K562 (cell line): ENCODE data around the gene RXFP1. TPM values are rescaled to one million over a fixed set of nuclear protein-coding genes. Genes with fewer than 3 reads are reported as not detected.

Experiments
- ATAC-seq: fragments of 200-7000 bp; cut with Tn5 transposase; 3 replicates; pipeline ENCODE4 v1.9.1; 2020; ENCODE audit warnings: moderate library complexity
- BruUV-seq: library from RNA; stranded (reverse); fragments of 400-500 nt; replicated peaks from 2 replicates; lab custom pipeline; 2021; lab: Mats Ljungman, UMichigan
- CTCF ChIA-PET: fragments of 300-600 bp; formaldehyde crosslinking; extraction: SDS; loops from one replicate; lab custom pipeline; 2021; ENCODE audit warnings: low intra/inter-chr PET ratio; lab: Yijun Ruan, JAX
- POLR2A ChIA-PET: fragments of 300-600, 350-650 bp; sonication (Branson Sonifier 250); formaldehyde crosslinking; extraction: SDS; loops from one replicate; lab custom pipeline; 2021; ENCODE audit warnings: antibody characterized with exemption, inconsistent platforms; lab: Yijun Ruan, JAX
- DNase-seq, 4 experiments: peaks; one replicate each; pipeline versions ENCODE4 v3.0.0 to v3.0.0-alpha.2; 2011 to 2018; ENCODE audit warnings: low spot score in 3 of 4, mixed read lengths in 3 of 4; ENCODE audit errors: extremely low read depth in 1 of 4
- FAIRE-seq: peaks from 2 replicates; lab custom pipeline; 2011; peaks lifted over from hg19 to GRCh38; lab: Jason Lieb, UNC
- H2AFZ ChIP-seq: 2 replicates; pipeline ENCODE4 v1.6.0; 2011; ENCODE audit warnings: low read depth, low read length, control low read depth, inconsistent platforms
- H3K27ac ChIP-seq: fragments of 200-600 bp; 3 replicates; pipeline ENCODE4 v1.8.0; 2011; ENCODE audit warnings: low read depth, mild to moderate bottlenecking, control low read depth, inconsistent platforms, low read length, moderate library complexity, mixed read lengths; ENCODE audit errors: extremely low read depth
- H3K27me3 ChIP-seq, 2 experiments: fragments of 300-600 bp in 1 of 2; 2 replicates in 1 of 2; 3 replicates in 1 of 2; pipeline versions ENCODE4 v1.6.0 to v1.8.0; 2011; ENCODE audit warnings: inconsistent platforms in 2 of 2, low read length in 2 of 2, mild to moderate bottlenecking in 1 of 2, mixed read lengths in 1 of 2, moderate library complexity in 1 of 2; ENCODE audit not compliant: control insufficient read depth in 2 of 2, insufficient read depth in 2 of 2
- H3K36me3 ChIP-seq: fragments of 300-600 bp; 3 replicates; pipeline ENCODE4 v1.8.0; 2011; ENCODE audit warnings: mild to moderate bottlenecking, low read length, inconsistent platforms; ENCODE audit not compliant: control insufficient read depth, insufficient read depth
- H3K4me1 ChIP-seq, 2 experiments: fragments of 200-600 bp in 1 of 2; replicated peaks in 1 of 2; 2 replicates in 1 of 2; 3 replicates in 1 of 2; pipeline versions ENCODE4 v1.5.1 to v1.8.0; 2011; ENCODE audit warnings: inconsistent platforms in 2 of 2, low read length in 2 of 2, mild to moderate bottlenecking in 1 of 2, mixed read lengths in 1 of 2, moderate library complexity in 1 of 2; ENCODE audit not compliant: control insufficient read depth in 2 of 2, insufficient read depth in 2 of 2
- H3K4me2 ChIP-seq: 2 replicates; pipeline ENCODE4 v1.6.1; 2011; ENCODE audit warnings: low read length, control low read depth, inconsistent platforms, mixed read lengths; ENCODE audit not compliant: insufficient read depth
- H3K4me3 ChIP-seq: fragments of 200-600 bp; sonication (generic), shearing (Covaris generic); 2 replicates; pipeline ENCODE4 v1.5.1; 2016; ENCODE audit warnings: control low read depth, inconsistent platforms
- H3K79me2 ChIP-seq: fragments of 200-600 bp; 3 replicates; pipeline ENCODE4 v1.8.0; 2011; ENCODE audit warnings: low read length, inconsistent platforms; ENCODE audit not compliant: control insufficient read depth, insufficient read depth
- H3K9ac ChIP-seq, 2 experiments: 2 replicates each; pipeline versions ENCODE4 v1.6.0 to v1.6.1; 2011; ENCODE audit warnings: low read depth in 2 of 2, low read length in 2 of 2, control low read depth in 1 of 2, inconsistent platforms in 1 of 2, mild to moderate bottlenecking in 1 of 2, mixed read lengths in 1 of 2; ENCODE audit not compliant: insufficient read depth in 1 of 2
- H3K9me1 ChIP-seq: one replicate; pipeline ENCODE4 v1.6.0; 2011; ENCODE audit warnings: inconsistent platforms, mild to moderate bottlenecking, low read length, moderate library complexity; ENCODE audit not compliant: control insufficient read depth, insufficient read depth
- H3K9me3 ChIP-seq: replicated peaks from 2 replicates; pipeline ENCODE4 v1.5.1; 2011; ENCODE audit warnings: low read depth, low read length, inconsistent platforms; ENCODE audit not compliant: control insufficient read depth, insufficient read depth
- H4K20me1 ChIP-seq: replicated peaks from 2 replicates; pipeline ENCODE4 v1.6.1; 2011; ENCODE audit warnings: low read length, inconsistent platforms, mixed read lengths; ENCODE audit not compliant: control insufficient read depth, insufficient read depth
- LCOR ChIP-seq: sonication (generic); formaldehyde crosslinking; IDR thresholded peaks from 2 replicates; pipeline ENCODE4 v1.8.0; 2022; ENCODE audit warnings: mild to moderate bottlenecking, missing genetic modification reagents
- RBM22 ChIP-seq: fragments of 200-400 bp; formaldehyde crosslinking; IDR thresholded peaks from 2 replicates; pipeline ENCODE4 v1.6.1; 2018; ENCODE audit warnings: low read length, low read depth; ENCODE audit not compliant: poor library complexity, severe bottlenecking
- SNRNP70 ChIP-seq: fragments of 200-400 bp; formaldehyde crosslinking; optimal IDR thresholded peaks from 2 replicates; pipeline ENCODE3; 2017; ENCODE audit warnings: low read depth, low read length
- ZBED1 ChIP-seq: IDR thresholded peaks from 2 replicates; pipeline ENCODE4 v1.6.1; 2014
- ZNF444 ChIP-seq: fragments of 250-450 bp; sonication (Bioruptor Pico); IDR thresholded peaks from 2 replicates; pipeline ENCODE4 v1.4.0; 2020; ENCODE audit warnings: mild to moderate bottlenecking, moderate library complexity
- ZNF644 ChIP-seq: fragments of 200-800 bp; sonication (Bioruptor generic); IDR thresholded peaks from 2 replicates; pipeline ENCODE4 v1.6.1; 2016; ENCODE audit warnings: low read depth, missing genetic modification characterization, missing compliant biosample characterization
- ZNF766 ChIP-seq: fragments of 200-800 bp; sonication (Bioruptor generic); conservative IDR thresholded peaks from 2 replicates; pipeline ENCODE4 v1.6.1; 2016; ENCODE audit warnings: missing genetic modification characterization, missing compliant biosample characterization
- WGBS: fragments of 100-300 bp; shearing (Covaris generic); methylation state at CpG from one replicate; pipeline ENCODE4 v1.1.6; 2016; ENCODE audit warnings: low coverage, mixed read lengths; ENCODE audit not compliant: insufficient coverage; ENCODE audit errors: missing lambda C conversion rate; 5-methylcytosine and 5-hydroxymethylcytosine counted together
- in situ Hi-C: fragments of 300-500 bp; cut with MboI; formaldehyde crosslinking; loops from 4 replicates; pipeline ENCODE4 v1.15.0; 2018; ENCODE audit warnings: inconsistent platforms, mixed read lengths
- intact Hi-C: fragments of 100-400 bp; cut with micrococcal nuclease; formaldehyde crosslinking; loops from 2 replicates; pipeline ENCODE4 v1.14.2; 2022
- polyA plus RNA-seq, 8 experiments: library from polyadenylated mRNA; depleted of rRNA in 4 of 8; stranded (reverse) in 5 of 8; unstranded in 3 of 8; fragments of >200 nt; fragmentation: Nextera tagmentation in 2 of 8; fragmentation: Illumina TruSeq in 1 of 8; extraction: Ambion mirVana in 2 of 8; extraction: Trizol in 1 of 8; gene quantifications; 2 replicates each; pipeline versions ENCODE4 v1.2.1 to v1.2.3, GENCODE V29; 2011 to 2014; ENCODE audit warnings: inconsistent platforms in 1 of 8, missing spikeins in 1 of 8
- total RNA-seq, 7 experiments: library from RNA; depleted of rRNA in 6 of 7; stranded (reverse); fragments of >200 nt in 6 of 7; fragmentation: Illumina TruSeq in 2 of 7; extraction: Trizol in 2 of 7; gene quantifications; 2 replicates each; pipeline versions ENCODE4 v1.2.1 to v1.2.3, GENCODE V29; 2011 to 2021; ENCODE audit warnings: low replicate concordance in 1 of 7
- TF ChIP-seq, protein P1 (sequence below): fragments of 450-650 bp; IDR thresholded peaks from one replicate; pipeline ENCODE4 v1.6.1; 2018; ENCODE audit warnings: mild to moderate bottlenecking, moderate library complexity; ENCODE audit not compliant: partially characterized antibody
- TF ChIP-seq, protein P2 (sequence below), 2 experiments: fragments of 450-650 bp; conservative IDR thresholded peaks; 2 replicates each; pipeline ENCODE4 v1.6.1; 2017; ENCODE audit warnings: mild to moderate bottlenecking in 2 of 2, moderate library complexity in 2 of 2
- TF ChIP-seq, protein P3 (sequence below): conservative IDR thresholded peaks from 2 replicates; pipeline ENCODE4 v1.6.1; 2011; ENCODE audit warnings: low read depth, mild to moderate bottlenecking, low read length; ENCODE audit not compliant: control insufficient read depth
- TF ChIP-seq, protein P4 (sequence below), 3 experiments: fragments of 200-800 bp in 1 of 3; fragments of 250-450 bp in 1 of 3; fragments of 450-650 bp in 1 of 3; sonication (Bioruptor Pico) in 1 of 3; sonication (Bioruptor generic) in 1 of 3; formaldehyde crosslinking in 1 of 3; IDR thresholded peaks; 2 replicates each; pipeline versions ENCODE4 v1.6.1 to v1.8.0; 2016 to 2022; ENCODE audit warnings: mild to moderate bottlenecking in 2 of 3, missing genetic modification characterization in 2 of 3, missing compliant biosample characterization in 1 of 3, moderate library complexity in 1 of 3
- TF ChIP-seq, protein P5 (sequence below): fragments of 450-650 bp; formaldehyde crosslinking; IDR thresholded peaks from 2 replicates; pipeline ENCODE4 v1.4.0; 2020; ENCODE audit warnings: mild to moderate bottlenecking, mixed read lengths

Gene RXFP1
- total and polyA plus RNA-seq, 9 of the 15 experiments (the other 6 are each of a cell fraction or from before 2014, with no cell fraction given), result 0.03 to 0.06 (median 0.04) TPM; not detected in 6

DNA sequence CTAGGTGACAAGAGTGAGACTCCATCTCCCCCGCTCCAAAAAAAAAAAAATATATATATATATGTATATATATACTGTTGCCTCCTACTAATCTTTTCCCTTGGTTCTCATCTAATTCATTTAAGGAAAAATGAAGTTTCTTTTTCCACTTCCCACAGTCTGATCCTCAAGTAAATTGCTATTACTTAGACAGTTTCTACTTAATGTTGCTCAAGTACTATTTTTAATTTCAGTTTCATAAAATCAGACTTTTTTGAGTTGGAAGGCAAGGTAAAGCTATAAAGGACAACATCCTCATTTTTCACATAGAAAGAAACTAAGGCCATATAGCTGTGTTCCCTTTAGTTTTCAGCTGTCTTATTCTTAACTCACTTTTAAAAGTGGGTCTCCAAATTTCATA lies 5.8 kb downstream of the RXFP1 start:
- Histone ChIP-seq H3K9me3 (no peaks in the 10 kb centered on the region), H3K4me3 (no peak overlapping the region), H3K9ac (no peak overlapping the region), H3K27ac (no peak overlapping the region), H3K36me3 (no peaks in the 10 kb centered on the region), H3K4me2 (no peak overlapping the region), H3K9me1 (no peaks in the 10 kb centered on the region), H4K20me1 (no peaks in the 10 kb centered on the region), H2AFZ (no peak overlapping the region), H3K79me2 (no peaks in the 10 kb centered on the region), H3K27me3 (no peaks in the 10 kb centered on the region; a peak in 1 of 5 replicates), H3K4me1 (no peaks in the 10 kb centered on the region; a peak in 2 of 5 replicates)
- ATAC-seq (no peak), DNase-seq (no peak), FAIRE-seq (no peak)
- ChIA-PET CTCF (no interaction called here), POLR2A (no interaction called here)
- WGBS, result 14% methylated on average over 1 of the region's 1 CpG
- no TSS peak for BruUV-seq
- intact Hi-C loops (no loop called here), in situ Hi-C loops (no loop called here)
- TF ChIP-seq, protein P1, sequence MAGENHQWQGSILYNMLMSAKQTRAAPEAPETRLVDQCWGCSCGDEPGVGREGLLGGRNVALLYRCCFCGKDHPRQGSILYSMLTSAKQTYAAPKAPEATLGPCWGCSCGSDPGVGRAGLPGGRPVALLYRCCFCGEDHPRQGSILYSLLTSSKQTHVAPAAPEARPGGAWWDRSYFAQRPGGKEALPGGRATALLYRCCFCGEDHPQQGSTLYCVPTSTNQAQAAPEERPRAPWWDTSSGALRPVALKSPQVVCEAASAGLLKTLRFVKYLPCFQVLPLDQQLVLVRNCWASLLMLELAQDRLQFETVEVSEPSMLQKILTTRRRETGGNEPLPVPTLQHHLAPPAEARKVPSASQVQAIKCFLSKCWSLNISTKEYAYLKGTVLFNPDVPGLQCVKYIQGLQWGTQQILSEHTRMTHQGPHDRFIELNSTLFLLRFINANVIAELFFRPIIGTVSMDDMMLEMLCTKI, result no peak
- TF ChIP-seq ZBED1 (no peak), RBM22 (no peak), SNRNP70 (no peak), LCOR (CRISPR knock-in tag) (no peak), ZNF444 (CRISPR knock-in tag) (no peak), ZNF644 (tag) (no peak), ZNF766 (CRISPR knock-in tag) (no peak)
- TF ChIP-seq, protein P2, sequence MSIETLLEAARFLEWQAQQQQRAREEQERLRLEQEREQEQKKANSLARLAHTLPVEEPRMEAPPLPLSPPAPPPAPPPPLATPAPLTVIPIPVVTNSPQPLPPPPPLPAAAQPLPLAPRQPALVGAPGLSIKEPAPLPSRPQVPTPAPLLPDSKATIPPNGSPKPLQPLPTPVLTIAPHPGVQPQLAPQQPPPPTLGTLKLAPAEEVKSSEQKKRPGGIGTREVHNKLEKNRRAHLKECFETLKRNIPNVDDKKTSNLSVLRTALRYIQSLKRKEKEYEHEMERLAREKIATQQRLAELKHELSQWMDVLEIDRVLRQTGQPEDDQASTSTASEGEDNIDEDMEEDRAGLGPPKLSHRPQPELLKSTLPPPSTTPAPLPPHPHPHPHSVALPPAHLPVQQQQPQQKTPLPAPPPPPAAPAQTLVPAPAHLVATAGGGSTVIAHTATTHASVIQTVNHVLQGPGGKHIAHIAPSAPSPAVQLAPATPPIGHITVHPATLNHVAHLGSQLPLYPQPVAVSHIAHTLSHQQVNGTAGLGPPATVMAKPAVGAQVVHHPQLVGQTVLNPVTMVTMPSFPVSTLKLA (conservative IDR thresholded peaks at IDR 0.05), result no peak
- TF ChIP-seq, protein P3, sequence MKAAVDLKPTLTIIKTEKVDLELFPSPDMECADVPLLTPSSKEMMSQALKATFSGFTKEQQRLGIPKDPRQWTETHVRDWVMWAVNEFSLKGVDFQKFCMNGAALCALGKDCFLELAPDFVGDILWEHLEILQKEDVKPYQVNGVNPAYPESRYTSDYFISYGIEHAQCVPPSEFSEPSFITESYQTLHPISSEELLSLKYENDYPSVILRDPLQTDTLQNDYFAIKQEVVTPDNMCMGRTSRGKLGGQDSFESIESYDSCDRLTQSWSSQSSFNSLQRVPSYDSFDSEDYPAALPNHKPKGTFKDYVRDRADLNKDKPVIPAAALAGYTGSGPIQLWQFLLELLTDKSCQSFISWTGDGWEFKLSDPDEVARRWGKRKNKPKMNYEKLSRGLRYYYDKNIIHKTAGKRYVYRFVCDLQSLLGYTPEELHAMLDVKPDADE, result no peak
- TF ChIP-seq, protein P4, sequence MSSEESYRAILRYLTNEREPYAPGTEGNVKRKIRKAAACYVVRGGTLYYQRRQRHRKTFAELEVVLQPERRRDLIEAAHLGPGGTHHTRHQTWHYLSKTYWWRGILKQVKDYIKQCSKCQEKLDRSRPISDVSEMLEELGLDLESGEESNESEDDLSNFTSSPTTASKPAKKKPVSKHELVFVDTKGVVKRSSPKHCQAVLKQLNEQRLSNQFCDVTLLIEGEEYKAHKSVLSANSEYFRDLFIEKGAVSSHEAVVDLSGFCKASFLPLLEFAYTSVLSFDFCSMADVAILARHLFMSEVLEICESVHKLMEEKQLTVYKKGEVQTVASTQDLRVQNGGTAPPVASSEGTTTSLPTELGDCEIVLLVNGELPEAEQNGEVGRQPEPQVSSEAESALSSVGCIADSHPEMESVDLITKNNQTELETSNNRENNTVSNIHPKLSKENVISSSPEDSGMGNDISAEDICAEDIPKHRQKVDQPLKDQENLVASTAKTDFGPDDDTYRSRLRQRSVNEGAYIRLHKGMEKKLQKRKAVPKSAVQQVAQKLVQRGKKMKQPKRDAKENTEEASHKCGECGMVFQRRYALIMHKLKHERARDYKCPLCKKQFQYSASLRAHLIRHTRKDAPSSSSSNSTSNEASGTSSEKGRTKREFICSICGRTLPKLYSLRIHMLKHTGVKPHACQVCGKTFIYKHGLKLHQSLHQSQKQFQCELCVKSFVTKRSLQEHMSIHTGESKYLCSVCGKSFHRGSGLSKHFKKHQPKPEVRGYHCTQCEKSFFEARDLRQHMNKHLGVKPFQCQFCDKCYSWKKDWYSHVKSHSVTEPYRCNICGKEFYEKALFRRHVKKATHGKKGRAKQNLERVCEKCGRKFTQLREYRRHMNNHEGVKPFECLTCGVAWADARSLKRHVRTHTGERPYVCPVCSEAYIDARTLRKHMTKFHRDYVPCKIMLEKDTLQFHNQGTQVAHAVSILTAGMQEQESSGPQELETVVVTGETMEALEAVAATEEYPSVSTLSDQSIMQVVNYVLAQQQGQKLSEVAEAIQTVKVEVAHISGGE (CRISPR knock-in tag; IDR thresholded peaks at IDR 0.05), result no peak
- TF ChIP-seq, protein P5, sequence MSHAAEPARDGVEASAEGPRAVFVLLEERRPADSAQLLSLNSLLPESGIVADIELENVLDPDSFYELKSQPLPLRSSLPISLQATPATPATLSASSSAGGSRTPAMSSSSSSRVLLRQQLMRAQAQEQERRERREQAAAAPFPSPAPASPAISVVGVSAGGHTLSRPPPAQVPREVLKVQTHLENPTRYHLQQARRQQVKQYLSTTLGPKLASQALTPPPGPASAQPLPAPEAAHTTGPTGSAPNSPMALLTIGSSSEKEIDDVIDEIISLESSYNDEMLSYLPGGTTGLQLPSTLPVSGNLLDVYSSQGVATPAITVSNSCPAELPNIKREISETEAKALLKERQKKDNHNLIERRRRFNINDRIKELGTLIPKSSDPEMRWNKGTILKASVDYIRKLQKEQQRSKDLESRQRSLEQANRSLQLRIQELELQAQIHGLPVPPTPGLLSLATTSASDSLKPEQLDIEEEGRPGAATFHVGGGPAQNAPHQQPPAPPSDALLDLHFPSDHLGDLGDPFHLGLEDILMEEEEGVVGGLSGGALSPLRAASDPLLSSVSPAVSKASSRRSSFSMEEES (CRISPR knock-in tag), result no peak
